Vagina (tissue), 2 donors: Measurements from ENCODE around the gene ERH. TPM values are rescaled to one million over a fixed set of nuclear protein-coding genes. Genes with fewer than 3 reads are reported as not detected.
"Not testable (repeated sequence)": the region's sequence is repeated elsewhere in the genome, so short reads cannot be mapped to it uniquely, and the experiment has no call there.

Source experiments
- DNase-seq, 2 donors: peaks; one replicate each; pipeline ENCODE4 v3.0.0-alpha.2; 2017; ENCODE audit errors: extremely low spot score in 2 of 2
- H3K27ac ChIP-seq: fragments of 200-600 bp; sonication (generic); one replicate; pipeline ENCODE4 v1.5.1; 2019
- H3K27me3 ChIP-seq: fragments of 200-600 bp; sonication (generic); one replicate; pipeline ENCODE4 v1.5.1; 2019
- H3K36me3 ChIP-seq, 2 donors: fragments of 200-600 bp; sonication (generic); one replicate each; pipeline ENCODE4 v1.5.1; 2017 to 2019
- H3K4me1 ChIP-seq: fragments of 200-600 bp; sonication (generic); one replicate; pipeline ENCODE4 v1.5.1; 2019
- H3K4me3 ChIP-seq, 2 donors: fragments of 200-600 bp; sonication (generic); 1 replicate in 1 of 2; 2 replicates in 1 of 2; pipeline ENCODE4 v1.5.1; 2016 to 2019
- H3K9me3 ChIP-seq: fragments of 200-600 bp; sonication (generic); one replicate; pipeline ENCODE4 v1.5.1; 2019
- POLR2A ChIP-seq, 2 donors: fragments of 450-650 bp; IDR thresholded peaks; one replicate each; pipeline ENCODE4 v1.6.1; 2017; ENCODE audit warnings: antibody characterized with exemption in 2 of 2, mild to moderate bottlenecking in 2 of 2, moderate library complexity in 2 of 2
- POLR2AphosphoS5 ChIP-seq, 2 donors: sonication (generic); formaldehyde crosslinking; IDR thresholded peaks; one replicate each; pipeline ENCODE4 v1.9.0; 2017; ENCODE audit warnings: antibody characterized with exemption in 2 of 2, mild to moderate bottlenecking in 2 of 2, low read depth in 1 of 2; ENCODE audit not compliant: insufficient read depth in 1 of 2
- intact Hi-C: fragments of 100-400 bp; cut with DNase I; formaldehyde crosslinking; loops from one replicate; pipeline ENCODE4 v1.15.1; 2023
- total RNA-seq: library from RNA; depleted of rRNA; stranded (reverse); fragments of >200 nt; gene quantifications from one replicate; pipeline ENCODE4 v1.2.3, GENCODE V29; 2016
- TF ChIP-seq, protein P1 (sequence below), 3 experiments: fragments of 450-650 bp in 2 of 3; fragments of 200-600 bp in 1 of 3; sonication (generic) in 1 of 3; IDR thresholded peaks; one replicate each; pipeline ENCODE4 v1.5.1; 2017 to 2019; ENCODE audit warnings: antibody characterized with exemption in 3 of 3, mild to moderate bottlenecking in 2 of 3, moderate library complexity in 2 of 3

ERH gene
- total RNA-seq, 1 donor from 2014 or later = 77.8 TPM

DNA sequence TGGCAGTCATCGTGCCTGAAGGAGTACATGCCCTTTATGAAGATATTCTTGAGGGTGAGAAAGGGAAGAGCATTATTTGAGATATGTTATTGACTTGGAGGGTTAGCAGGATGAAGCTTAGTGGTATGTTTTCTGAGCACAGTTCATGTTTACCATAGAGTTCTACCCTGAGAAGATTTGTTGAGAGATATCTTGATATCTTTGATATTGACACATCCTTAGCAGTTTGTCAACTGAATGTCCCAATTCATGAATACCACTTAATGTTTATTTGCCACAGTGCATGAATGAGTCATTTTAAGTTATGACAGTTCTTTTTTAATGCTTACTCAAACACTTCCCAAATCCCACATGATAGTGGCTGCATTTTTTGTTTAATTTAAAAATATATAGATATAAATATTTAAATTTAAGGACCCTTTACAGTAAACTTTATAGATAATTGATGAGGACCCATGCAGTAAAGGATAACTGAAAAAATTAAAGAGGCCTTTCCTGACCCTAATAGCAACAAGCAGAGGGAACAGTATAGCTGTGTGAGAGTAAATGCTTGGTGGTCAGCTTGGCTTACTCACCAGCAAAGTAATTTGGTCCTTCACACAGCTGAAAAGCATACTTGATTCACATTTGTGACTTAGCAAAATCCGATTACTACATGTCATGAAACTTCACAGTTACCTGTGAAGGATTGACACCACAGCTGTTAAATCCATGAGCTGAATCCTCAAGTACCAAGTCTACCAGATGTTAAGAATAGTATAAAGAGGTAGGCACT is 26.2 kb upstream of the ERH start:
- peaks cover 0 to 32% of the 10 kb centered on the region in 2 donors for H3K36me3 ChIP-seq

DNA sequence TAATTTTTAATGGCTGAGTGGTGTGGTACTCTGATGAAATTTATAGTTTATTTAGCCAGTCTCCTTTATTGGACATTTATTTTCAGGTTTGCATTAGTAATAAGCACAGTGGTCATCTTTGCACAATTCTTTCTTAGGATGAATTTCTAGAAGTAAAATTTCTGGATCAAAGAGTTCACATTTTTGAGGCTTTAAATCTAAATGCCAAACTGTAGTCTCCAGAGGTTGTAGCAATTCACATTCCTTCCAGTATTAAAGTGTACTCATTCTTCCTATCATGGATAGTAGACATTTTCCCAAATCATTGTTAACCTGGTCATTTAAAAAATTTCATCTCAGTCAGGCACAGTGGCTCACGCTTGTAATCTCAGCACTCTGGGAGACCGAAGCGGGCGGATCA is 25.2 kb upstream of the ERH start:
- DNase-seq = no peak
- TF ChIP-seq POLR2A (IDR thresholded peaks at IDR 0.05) = no peak
- intact Hi-C loops = no loop called here
- Histone ChIP-seq H3K9me3 (no peaks in the 10 kb centered on the region), H3K27ac (no peak overlapping the region), H3K4me3 (no peak overlapping the region), H3K27me3 (no peaks in the 10 kb centered on the region), H3K4me1 (no peaks in the 10 kb centered on the region), H3K36me3 (peaks cover 0 to 32% of the 10 kb centered on the region in 2 donors)

More for the DNA sequence above, 26.2 kb upstream of the ERH start:
- Histone ChIP-seq H3K4me3 (no peak overlapping the region), H3K27ac (no peak overlapping the region), H3K27me3 (no peaks in the 10 kb centered on the region), H3K9me3 (no peaks in the 10 kb centered on the region), H3K4me1 (no peaks in the 10 kb centered on the region)
- intact Hi-C loops = no loop called here
- TF ChIP-seq POLR2AphosphoS5 (IDR thresholded peaks at IDR 0.05; ENCODE audit: insufficient read depth in 1 of 2, low read depth in 1 of 2) = no peak
- TF ChIP-seq, protein P1, sequence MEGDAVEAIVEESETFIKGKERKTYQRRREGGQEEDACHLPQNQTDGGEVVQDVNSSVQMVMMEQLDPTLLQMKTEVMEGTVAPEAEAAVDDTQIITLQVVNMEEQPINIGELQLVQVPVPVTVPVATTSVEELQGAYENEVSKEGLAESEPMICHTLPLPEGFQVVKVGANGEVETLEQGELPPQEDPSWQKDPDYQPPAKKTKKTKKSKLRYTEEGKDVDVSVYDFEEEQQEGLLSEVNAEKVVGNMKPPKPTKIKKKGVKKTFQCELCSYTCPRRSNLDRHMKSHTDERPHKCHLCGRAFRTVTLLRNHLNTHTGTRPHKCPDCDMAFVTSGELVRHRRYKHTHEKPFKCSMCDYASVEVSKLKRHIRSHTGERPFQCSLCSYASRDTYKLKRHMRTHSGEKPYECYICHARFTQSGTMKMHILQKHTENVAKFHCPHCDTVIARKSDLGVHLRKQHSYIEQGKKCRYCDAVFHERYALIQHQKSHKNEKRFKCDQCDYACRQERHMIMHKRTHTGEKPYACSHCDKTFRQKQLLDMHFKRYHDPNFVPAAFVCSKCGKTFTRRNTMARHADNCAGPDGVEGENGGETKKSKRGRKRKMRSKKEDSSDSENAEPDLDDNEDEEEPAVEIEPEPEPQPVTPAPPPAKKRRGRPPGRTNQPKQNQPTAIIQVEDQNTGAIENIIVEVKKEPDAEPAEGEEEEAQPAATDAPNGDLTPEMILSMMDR (IDR thresholded peaks at IDR 0.05) = no peak
- TF ChIP-seq POLR2A (IDR thresholded peaks at IDR 0.05) = no peak
- DNase-seq = no peak

DNA sequence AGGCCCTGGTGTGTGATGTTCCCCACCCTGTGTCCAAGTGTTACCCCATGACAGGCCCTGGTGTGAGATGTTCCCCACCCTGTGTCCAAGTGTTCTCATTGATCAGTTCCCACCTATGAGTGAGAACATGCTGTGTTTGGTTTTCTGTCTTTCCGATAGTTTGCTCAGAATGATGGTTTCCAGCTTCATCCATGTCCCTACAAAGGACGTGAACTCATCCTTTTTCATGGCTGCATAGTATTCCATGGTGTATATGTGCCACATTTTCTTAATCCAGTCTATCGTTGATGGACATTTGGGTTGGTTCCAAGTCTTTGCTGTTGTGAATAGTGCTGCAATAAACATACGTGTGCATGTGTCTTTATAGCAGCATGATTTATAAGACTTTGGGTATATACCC is 18.0 kb upstream of the ERH start:
- H3K9me3 ChIP-seq, H3K27me3 ChIP-seq, DNase-seq, H3K27ac ChIP-seq, H3K4me3 ChIP-seq, H3K4me1 ChIP-seq, H3K36me3 ChIP-seq, intact Hi-C loops: not testable (repeated sequence)

DNA sequence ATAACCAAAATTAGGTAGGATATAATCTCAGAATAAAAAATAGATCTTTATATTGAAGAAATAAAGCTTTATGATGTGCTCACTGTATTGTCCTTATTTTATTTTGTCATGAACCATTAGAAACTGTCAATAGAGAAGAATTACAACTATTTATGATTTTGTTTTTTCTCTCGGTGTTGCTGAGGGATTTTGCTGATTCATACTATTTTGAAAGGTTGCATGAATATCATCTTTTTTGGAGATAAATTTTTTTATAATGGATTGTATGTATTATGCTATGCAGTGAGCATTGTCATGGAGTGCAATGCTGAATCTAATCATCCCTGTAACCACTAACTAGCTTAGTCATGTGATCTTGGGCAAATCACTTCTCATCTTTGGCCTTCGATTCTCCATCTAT is 15.4 kb upstream of the ERH start:
- no peaks in the 10 kb centered on the region for H3K4me1 ChIP-seq
- no peaks in the 10 kb centered on the region for H3K36me3 ChIP-seq
- intact Hi-C loops = no loop called here
- H3K27me3 ChIP-seq = no peaks in the 10 kb centered on the region
- DNase-seq = no peak
- H3K4me3 ChIP-seq = no peak overlapping the region
- no peak for TF ChIP-seq POLR2A (IDR thresholded peaks at IDR 0.05)
- no peak for TF ChIP-seq POLR2AphosphoS5 (IDR thresholded peaks at IDR 0.05; ENCODE audit: insufficient read depth in 1 of 2, low read depth in 1 of 2)
- TF ChIP-seq, protein P1 (IDR thresholded peaks at IDR 0.05) = no peak
- H3K27ac ChIP-seq = no peak overlapping the region
- no peaks in the 10 kb centered on the region for H3K9me3 ChIP-seq

DNA sequence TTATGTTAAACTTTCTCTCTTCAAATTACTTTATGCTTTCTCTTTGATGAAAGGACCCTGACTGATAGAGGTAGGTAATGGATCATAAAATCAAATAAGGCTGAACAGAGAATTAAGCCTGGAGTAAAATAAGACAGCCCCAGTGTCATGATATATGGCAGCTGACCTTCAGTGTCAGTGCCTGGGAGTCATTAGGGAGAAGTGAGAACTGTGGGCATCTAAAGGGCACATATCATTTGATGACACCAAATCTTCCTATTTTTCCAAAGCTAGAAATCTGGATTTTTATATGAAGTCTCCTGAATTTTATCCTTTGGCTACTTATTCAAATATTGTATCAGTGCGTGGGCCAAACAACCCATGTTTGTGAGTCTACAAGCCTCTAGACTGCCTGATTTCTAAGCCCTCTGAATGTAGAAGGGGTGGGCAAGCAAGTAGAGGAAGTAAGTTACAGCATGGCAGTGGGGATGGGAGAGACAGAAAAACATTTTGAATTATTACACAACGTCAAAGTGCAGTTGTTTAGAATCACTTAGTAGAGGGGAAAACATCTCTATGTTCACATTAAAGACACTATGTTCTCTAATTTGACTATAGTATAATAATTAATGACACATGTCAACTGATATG is 10.3 kb upstream of the ERH start:
- no peak for DNase-seq
- no peaks in the 10 kb centered on the region for H3K9me3 ChIP-seq
- no peak overlapping the region for H3K27ac ChIP-seq
- H3K36me3 ChIP-seq = no peaks in the 10 kb centered on the region
- no peak overlapping the region for H3K4me3 ChIP-seq
- H3K4me1 ChIP-seq = no peaks in the 10 kb centered on the region
- no peaks in the 10 kb centered on the region for H3K27me3 ChIP-seq
- TF ChIP-seq, protein P1 (IDR thresholded peaks at IDR 0.05) = no peak
- no peak for TF ChIP-seq POLR2A (IDR thresholded peaks at IDR 0.05)
- TF ChIP-seq POLR2AphosphoS5 (IDR thresholded peaks at IDR 0.05; ENCODE audit: insufficient read depth in 1 of 2, low read depth in 1 of 2) = no peak
- intact Hi-C loops = no loop called here

DNA sequence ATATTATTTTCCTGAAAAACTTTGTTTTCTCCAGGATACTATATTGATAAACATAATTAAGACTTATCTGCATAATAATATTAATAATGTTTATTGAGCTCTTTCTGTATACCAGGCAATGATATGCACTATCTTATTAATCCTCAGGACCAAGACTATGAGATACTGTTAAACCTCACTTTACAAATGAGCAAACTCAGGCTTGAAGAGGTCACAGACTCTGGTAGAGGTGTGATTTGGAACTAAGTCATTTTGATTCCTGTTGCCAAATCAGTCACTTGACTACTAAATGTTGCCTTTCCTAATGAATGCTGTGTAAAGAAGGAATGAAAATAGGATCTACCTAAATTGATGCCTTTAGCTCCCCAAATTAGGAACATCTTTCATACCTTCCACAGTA is 7.7 kb upstream of the ERH start:
- Histone ChIP-seq H3K4me1 (peaks cover 20% of the 10 kb centered on the region), H3K36me3 (no peaks in the 10 kb centered on the region), H3K27me3 (no peaks in the 10 kb centered on the region), H3K4me3 (no peak overlapping the region), H3K9me3 (no peaks in the 10 kb centered on the region), H3K27ac (no peak overlapping the region)
- no peak for DNase-seq
- intact Hi-C loops = no loop called here
- TF ChIP-seq POLR2AphosphoS5 (IDR thresholded peaks at IDR 0.05; ENCODE audit: insufficient read depth in 1 of 2, low read depth in 1 of 2) = no peak
- TF ChIP-seq, protein P1 (IDR thresholded peaks at IDR 0.05) = no peak
- TF ChIP-seq POLR2A (IDR thresholded peaks at IDR 0.05) = no peak
